SK-MEL-5 (cell line): ENCODE measurements around the gene CDS1. TPM values are rescaled to one million over a fixed set of nuclear protein-coding genes. Genes with fewer than 3 reads are reported as not detected.

Source experiments
- DNase-seq: peaks from one replicate; pipeline ENCODE4 v3.0.0-alpha.2; 2016; ENCODE audit warnings: low read depth, low spot score
- in situ Hi-C: cut with HindIII; loops from 2 replicates; pipeline ENCODE4 v1.10.0; 2016; ENCODE audit warnings: low sequenced_read_pairs, high pct_unique_total_duplicates, low pct_unique_long_range_greater_than_20kb
- total RNA-seq: library from RNA; depleted of rRNA; stranded (reverse); fragments of >200 nt; shearing (Covaris generic); gene quantifications from 2 replicates; pipeline ENCODE4 v1.2.3, GENCODE V29; 2014

The CDS1 gene
- total RNA-seq, 1 experiment from 2014 or later: 0.13 TPM

DNA sequence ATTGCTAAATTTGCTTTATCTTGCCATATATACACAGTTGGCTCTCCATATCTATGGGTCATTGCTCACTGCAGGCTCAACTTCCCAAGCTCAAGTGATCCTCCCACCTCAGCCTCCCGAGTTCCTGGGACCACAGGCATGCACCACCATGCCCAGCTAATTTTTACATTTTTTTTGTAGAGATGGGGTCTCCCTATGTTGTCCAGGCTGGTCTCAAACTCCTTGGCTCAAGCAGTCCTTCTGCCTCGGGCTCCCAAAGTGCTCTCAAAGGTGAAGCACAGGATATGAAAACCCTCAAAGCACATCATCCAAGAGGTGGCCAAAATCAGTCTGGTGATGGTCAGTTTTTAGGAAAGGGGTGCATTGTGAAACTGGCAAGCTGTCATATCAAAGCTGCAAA, 11.8 kb downstream of the CDS1 start:
- in situ Hi-C loops: no loop called here
- no peak for DNase-seq

- no peak for DNase-seq
- in situ Hi-C loops: no loop called here
Measured at GRCh38 chr4:84596826-84597225, 13.9 kb downstream of the CDS1 start.

- DNase-seq: no peak
- in situ Hi-C loops: no loop called here
Measured at GRCh38 chr4:84597450-84597849, 14.5 kb downstream of the CDS1 start.

DNA sequence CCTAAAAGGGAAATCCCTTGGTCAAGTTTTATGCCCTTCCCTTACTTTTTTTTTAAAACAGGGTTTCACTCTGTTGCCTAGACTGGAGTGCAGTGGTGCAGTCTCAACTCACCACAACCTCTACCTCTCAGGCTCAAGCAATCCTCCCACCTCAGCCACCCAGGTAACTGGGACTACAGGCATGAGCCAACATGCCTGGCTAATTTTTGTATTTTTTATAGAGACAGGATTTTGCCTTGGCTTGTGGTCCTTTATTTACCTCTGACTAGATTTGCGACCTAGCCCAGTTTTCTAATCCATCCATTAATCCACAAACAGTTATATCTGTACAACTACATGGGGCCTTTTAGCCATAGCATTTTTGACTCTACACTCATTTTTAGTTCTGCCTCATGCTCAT, 23.7 kb downstream of the CDS1 start:
- in situ Hi-C loops: no loop called here
- DNase-seq: no peak

DNA sequence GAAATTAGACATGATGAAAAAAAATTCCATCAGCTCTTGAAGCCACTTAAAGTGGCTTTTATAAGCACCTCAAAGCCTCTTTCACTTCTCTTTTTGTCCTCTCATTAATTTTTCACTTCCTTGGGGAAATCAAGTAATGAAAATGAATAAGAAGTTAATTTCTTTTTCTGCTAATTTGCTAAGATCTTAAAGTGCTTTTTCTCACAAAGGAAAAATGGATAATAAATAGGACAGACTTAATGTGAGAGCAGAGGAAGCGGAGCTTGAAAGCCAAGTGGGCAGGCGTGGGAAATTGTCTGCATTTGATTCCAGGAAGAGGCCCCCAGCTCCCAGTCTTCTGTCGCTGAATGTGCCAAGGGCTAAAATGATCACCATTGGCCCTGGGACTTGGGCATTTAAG, 28.6 kb downstream of the CDS1 start:
- in situ Hi-C loops: no loop called here
- no peak for DNase-seq

GRCh38 chr4:84614891-84615290, 32.0 kb downstream of the CDS1 start:
- in situ Hi-C loops: no loop called here
- no peak for DNase-seq

DNA sequence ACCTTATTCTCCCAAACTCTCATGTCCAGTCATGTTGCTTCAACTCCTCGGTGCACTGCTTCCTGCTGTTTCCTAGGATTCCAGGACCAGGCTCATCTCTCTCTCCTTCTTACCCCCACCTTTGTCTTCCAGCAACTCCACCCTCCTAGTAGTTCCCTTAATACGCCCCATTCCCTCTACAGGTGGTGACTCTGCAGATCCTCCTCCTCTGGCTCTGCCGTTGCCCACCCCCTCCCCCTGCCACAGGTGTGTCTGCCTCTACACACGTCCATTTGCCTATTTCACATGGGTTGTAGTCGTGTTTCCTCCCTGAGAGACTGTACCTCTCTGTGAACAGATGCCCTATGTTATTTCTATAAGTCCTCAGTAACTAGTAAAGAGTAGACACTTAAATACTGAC, 32.4 kb downstream of the CDS1 start:
- no peak for DNase-seq
- in situ Hi-C loops: no loop called here

DNA sequence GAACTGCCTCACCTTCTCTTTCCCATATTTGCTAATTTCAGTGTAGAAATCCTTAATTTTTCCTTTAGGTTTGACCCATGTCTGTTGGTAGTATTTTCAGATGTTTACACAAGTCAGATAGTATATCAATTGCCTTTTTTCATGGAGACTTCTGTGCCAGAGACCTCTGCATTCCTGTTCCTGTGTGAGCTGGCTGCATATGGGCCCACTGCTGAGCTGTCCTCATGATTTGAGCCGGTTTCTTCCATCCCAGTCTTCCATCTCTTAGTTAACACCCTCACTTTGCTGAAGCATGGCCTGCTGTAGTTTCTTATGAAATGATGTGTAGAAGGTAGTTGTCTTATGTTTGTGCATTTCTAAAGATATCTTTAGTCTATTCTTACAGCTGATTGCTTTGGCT, 40.0 kb downstream of the CDS1 start:
- DNase-seq: no peak
- in situ Hi-C loops: no loop called here

- in situ Hi-C loops: no loop called here
- no peak for DNase-seq
Measured at GRCh38 chr4:84623661-84624060, 40.7 kb downstream of the CDS1 start.

DNA sequence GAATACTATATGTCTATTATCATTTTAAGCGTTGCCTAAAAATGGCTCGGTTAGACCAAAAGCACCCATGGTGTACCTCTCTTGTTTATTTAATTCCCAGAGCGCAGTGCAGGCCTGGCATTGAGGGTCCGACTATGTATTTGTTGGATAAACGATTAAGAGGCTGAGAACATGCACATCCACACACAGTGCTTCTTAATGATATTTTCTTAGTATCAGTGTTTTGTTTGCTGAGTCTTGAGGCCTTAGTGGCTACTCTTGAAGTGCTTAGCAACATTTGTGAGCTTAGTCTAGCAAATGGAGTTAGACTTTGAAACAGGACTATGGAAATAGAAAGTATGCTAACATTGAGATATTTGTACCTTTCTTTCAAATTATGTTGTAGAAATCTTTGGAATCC, 43.7 kb downstream of the CDS1 start:
- in situ Hi-C loops: no loop called here
- DNase-seq: no peak

DNA sequence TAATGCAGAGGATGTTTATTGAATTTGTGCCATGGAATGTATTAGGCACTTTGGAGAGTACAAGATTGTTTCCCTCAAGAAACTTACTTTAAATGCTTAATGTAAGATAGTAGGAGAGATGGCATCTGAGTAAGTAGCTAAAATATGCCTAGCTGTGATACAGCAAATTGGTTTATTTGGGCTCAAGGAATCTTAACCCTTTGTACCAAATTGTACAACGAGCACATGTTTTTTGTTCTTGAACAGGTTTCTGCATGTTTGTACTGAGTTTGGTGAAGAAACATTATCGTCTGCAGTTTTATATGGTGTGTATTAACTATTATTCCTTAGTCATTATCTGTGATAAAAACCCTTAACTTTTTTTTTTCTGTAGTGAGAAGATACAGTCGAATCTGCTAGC, 48.6 kb downstream of the CDS1 start:
- in situ Hi-C loops: no loop called here
- no peak for DNase-seq

- no peak for DNase-seq
- in situ Hi-C loops: no loop called here
Measured at GRCh38 chr4:84632092-84632491, 49.2 kb downstream of the CDS1 start.

GRCh38 chr4:84634961-84635360, 52.0 kb downstream of the CDS1 start:
- in situ Hi-C loops: no loop called here
- no peak for DNase-seq

- in situ Hi-C loops: no loop called here
- DNase-seq: no peak
Measured at GRCh38 chr4:84638092-84638491, 55.2 kb downstream of the CDS1 start.

DNA sequence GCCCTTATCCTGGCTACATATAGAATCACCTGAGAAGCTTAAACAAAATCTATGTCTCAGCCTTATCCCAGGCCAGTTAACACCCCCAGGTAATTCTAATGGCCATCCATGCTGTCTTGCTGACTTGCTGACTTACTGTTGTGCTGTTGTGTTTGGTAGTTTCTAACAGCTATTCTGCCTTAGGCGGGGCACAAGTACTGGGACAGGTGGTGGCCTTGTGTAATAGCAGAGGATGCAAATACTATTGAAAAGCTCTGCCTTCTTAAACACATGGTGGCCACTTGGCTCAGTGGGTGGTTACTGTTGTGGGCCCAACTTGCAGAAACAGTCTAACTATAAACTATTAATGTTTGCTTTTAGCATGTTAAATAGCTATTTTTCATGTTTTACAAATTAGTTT, 56.2 kb downstream of the CDS1 start:
- DNase-seq: no peak
- in situ Hi-C loops: no loop called here

DNA sequence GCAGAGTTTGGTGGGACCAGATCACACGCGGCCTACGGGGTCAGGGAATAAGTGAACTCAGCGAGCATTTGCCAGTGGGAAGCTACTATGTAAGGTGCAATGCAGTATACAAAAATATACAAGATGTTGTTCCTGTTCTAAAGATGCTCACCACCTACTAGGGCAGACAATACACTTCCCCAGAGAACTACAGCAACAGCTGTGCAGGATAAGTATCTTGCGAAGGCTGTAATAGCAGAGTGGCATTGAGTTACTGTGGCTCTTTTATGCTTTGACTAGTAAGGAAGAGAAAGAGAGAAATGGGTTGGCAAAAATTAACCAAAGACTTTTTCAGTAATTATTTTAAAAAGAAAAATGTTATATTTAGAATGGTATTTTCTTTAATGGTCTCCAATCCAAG, 61.2 kb downstream of the CDS1 start:
- in situ Hi-C loops: no loop called here
- no peak for DNase-seq

- in situ Hi-C loops: no loop called here
- DNase-seq: no peak
Measured at GRCh38 chr4:84647312-84647884, 64.5 kb downstream of the CDS1 start.

- in situ Hi-C loops: no loop called here
Measured at GRCh38 chr4:84648178-84648577, 65.3 kb downstream of the CDS1 start.

GRCh38 chr4:84648863-84649647, 66.1 kb downstream of the CDS1 start:
- in situ Hi-C loops: no loop called here
- no peak for DNase-seq

More at GRCh38 chr4:84648178-84648577, 65.3 kb downstream of the CDS1 start:
- no peak for DNase-seq
